Glomerular endothelial cell (primary cell): Measurements from ENCODE around the gene KRTAP27-1. TPM values are rescaled to one million over a fixed set of nuclear protein-coding genes. Genes with fewer than 3 reads are reported as not detected.

ENCODE experiments used
- DNase-seq: peaks from one replicate; pipeline ENCODE4 v3.0.0-alpha.2; 2011; ENCODE audit warnings: low read depth, low spot score; ENCODE audit errors: extremely low read depth
- total RNA-seq: library from RNA; depleted of rRNA; stranded (reverse); fragments of >200 nt; gene quantifications from 2 replicates; pipeline ENCODE4 v1.2.3, GENCODE V29; 2015

Gene KRTAP27-1, protein sequence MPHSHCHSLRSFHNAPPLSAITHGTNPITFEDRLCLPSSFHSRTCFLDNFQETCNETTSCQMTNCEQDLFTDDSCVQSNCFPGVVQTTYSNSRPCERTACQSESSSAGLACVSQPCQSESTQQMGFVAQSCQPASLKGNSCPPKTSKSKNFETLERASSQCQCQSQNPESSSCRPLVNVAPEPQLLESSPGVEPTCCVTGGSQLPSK
- total RNA-seq = not detected in 2 replicates

DNA sequence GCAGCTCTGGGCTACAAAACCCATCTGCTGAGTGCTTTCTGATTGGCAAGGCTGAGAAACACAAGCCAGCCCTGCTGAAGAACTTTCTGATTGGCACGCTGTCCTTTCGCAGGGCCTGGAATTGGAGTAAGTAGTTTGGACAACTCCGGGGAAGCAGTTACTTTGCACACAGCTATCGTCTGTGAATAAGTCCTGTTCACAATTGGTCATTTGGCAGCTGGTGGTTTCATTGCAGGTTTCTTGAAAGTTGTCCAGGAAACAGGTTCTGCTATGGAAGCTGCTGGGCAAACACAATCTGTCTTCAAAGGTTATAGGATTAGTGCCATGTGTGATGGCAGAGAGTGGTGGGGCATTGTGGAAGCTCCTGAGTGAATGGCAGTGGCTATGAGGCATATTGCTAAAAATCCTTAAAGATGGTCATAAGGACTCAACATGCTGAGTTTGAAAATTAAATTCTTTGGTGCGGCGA lies at the start of gene KRTAP27-1:
TSS of gene KRTAP27-1 (minus strand) at position 419 of the 469 bp plus-strand sequence. CDS start at position 393, 26 bp downstream.
- DNase-seq = no peak

DNA sequence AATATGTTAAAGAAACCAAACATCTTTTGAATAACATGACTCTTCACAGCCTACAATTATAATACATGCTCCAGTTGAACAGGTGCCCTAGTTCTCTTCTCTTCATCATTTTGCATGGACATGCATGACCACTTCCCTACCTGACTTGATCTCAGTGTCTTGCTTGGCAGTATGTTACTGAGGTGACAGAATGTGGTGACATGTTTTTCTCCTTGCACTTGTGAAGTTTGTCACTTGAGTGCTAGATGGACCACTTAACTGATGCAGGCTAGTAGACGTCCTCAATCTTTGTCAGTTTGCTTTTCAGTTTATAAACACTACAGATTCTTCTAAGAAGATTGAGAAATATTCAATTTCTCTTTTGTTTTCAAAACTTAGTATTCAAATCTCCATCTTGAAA lies 44.7 kb upstream of the KRTAP27-1 start:
- no peak for DNase-seq

DNA sequence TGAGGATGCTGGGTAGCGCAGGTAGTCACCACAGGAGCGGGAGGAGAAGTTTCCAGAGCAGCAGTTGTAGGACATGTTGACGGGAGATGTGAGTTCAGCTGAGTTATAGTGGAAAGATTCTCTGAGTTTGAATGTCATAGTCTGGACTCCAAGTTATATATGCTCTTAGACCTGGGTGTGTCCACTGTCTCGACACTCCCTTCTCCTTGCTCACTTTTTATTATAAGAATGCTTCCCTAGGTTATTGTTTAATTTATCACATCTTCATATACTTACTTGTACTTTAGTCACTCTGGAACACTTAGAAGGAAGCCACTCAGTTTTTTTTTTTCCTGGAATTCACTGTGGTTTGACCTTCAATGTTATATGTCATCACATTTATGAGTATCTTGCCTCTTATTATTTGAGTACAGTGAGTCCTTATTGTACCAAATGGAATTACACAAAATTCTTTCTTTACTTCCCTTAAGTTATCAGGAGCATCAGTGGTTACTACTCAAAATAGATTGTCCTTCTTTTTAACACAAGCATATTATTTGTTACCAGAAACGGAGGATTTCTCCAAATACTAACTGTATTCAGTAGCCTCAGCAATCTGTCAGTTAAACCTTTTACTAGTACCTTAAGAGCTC lies 34.8 kb upstream of the KRTAP27-1 start, which contains the start of gene KRTAP13-2:
TSS of gene KRTAP13-2 (minus strand) at position 133 of the 632 bp plus-strand sequence. CDS start at position 75, 58 bp downstream.
- DNase-seq = no peak

DNA sequence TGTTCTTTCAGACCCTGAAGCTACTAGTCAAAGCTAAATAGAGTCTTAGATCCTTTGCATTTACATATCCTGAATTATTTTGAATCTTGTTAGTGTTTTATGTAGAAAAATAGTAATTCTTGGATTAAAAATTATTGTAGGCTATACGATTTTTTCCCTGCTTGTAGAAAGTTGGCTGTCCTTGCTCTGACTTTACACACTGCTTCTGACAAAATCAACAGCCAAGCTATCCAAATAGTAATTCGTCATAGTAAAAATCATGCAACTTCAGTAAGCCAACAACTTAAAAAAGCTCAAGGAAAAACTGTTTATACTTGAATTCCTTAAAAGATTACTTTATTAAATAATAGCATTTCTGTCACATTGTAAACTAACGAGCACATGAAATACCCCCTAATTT lies 18.4 kb upstream of the KRTAP27-1 start:
- no peak for DNase-seq

DNA sequence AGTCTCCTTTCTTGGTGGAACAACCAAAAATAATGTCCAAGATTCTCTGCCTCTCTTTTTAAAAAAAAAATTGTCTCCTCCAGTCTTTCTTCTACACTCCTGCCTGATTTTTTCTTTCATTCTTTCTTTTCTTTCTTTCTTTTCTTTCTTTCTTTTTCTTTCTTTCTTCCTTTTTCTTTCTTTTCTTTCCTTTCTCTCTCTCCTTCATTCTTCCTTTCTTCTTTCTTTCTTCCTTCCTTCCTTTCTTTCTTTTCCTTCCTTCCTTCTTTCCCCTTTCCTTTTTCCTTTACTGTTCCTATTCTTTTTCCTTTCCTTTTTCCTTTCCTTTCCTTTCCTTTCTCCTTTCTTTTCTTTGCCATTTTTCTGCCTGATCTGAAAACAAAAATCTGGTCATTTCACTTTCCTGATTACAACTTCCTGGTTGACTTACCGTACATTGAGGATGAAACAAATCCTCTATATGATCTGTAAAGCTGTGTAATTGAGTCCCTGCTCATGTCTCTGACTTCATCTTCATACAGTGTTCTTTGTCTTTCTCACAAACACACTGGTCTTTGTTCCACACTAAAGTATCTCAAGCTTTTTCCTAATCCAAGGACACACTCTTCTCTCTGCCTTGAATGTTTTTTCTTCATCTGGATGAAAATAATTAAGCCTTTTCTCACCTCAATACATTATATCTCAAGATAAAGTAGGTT lies 17.0 kb upstream of the KRTAP27-1 start:
- no peak for DNase-seq

DNA sequence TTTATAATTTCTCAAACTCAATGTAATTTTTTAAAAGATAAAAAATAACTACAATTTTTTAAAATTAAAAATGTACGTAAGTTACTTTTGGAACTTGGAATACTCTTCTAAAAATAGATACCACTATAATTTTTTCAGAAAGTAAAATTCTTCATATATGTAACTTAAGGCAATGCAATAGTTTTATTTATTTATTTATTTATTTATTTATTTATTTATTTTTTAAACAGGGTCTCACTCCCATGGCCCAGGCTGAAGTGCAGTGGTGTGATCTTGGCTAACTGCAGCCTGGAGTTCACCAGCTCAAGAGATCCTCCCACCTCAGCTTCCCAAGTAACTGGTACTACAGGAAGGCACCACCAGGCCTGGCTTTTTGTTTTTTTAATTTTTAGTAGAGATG lies 14.0 kb upstream of the KRTAP27-1 start:
- DNase-seq = no peak

DNA sequence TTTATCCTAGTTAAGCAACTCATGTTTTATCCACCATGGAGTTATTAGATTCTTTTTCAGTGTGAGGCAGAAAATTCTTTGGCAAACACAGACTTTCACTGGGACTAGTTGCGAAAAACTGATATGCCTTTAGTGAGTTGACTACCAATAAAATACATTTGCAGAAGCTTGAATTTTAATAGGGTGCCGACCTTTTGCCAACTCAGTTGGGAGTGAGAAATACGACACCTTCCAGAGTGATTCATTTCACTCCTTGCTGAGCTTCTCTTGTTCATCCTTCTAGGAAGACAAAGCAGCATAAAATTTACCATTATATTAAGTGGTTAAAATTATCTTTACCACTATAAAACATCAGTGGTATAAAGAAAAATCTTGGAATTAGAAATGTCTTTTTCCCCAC lies 12.1 kb upstream of the KRTAP27-1 start:
- DNase-seq = no peak

DNA sequence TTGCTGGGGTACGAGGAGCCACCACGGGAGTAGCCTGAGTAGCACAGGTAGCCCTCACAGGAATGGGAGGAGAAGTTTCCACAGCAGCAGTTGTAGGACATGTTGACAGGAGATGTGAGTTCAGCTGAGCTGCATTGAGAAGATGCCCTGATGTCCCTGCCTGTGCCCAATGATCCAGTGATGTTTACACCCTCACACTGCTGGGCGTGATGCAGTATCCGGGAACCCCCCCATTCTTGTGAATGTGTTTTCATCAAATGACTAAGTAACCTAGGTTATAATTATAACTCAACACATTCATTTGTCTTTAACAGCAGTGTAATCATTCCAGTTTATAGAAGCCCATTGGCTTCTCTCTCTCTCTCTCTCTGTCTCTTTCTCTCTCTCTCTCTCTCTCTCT lies 11.0 kb upstream of the KRTAP27-1 start, which contains the start of gene KRTAP23-1:
TSS of gene KRTAP23-1 (minus strand) at position 101 of the 400 bp plus-strand sequence. CDS start at position 101, 0 bp downstream.
- no peak for DNase-seq

DNA sequence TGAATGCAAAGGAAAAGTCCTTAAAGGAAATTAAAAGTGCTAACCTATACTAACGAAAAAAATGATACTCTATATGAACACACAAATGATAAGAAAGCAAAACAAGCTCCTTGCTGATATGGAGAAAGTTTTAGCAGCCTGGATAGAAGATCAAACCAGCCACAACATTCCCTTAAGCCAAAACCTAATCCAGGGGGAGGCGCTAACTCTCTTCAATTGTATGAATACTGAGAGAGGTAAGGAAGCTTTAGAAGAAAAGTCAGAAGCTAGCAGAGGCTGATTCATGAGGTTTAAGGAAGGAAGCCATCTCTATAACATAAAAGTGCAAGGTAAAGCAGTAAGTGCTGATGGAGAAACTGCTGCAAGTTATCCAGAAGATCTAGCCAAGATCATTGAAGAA lies 7.5 kb upstream of the KRTAP27-1 start:
- no peak for DNase-seq

DNA sequence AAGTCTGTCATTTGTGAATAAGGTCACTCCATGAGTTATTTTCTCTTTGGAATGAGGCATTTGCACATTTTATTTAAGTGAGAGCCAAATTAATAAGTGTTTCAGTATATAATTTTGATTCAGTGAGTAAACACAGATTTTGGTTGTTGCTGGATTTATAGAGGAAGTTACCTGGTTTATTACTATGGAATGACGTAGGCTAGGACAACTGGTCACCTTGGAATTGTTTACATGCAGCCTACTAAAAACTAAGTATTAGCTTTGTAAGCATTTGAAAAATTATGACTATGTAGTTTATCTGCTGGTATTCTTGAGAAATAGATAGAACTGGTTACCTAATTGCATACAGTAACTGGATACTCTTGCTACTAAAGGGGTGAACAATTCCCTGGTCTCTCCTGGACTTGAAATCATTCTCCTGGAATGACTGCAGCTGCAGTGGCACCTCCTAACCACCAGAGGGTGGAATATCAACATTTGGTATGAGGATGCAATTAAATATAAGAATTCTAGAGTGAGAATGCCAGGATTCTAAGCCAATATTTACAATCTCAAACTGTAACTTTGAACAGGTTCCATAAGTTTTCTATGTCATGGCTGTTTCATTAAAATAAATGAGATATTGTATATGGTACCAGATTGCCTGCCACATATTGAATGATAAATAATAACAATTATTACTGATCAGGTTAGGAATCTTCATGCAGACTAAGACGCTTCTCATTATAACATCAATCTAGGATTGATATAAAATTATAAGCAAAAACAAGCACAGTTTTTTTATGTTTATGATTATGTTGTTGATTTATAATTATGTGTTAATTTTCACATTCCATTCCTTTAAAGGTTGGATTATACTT lies 3.5 kb upstream of the KRTAP27-1 start:
- no peak for DNase-seq

DNA sequence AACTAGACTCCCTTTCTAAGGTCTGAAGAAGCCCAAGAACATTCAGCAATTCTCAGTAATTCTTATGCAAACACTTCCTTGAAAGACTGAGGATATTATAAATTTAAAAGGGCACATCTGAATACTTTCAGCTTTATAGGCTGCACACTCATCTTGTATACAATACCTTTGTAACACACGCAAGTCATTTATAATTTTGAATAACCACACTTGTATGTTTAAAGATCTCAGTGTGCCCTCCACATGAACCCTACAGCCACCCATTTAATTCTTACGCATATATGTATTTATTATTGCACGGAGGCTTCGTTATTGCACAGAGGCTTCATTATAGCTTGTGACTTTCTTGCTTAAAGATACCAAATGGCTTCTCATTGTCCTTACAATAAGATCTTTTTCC lies 1.2 kb upstream of the KRTAP27-1 start:
- DNase-seq = no peak

DNA sequence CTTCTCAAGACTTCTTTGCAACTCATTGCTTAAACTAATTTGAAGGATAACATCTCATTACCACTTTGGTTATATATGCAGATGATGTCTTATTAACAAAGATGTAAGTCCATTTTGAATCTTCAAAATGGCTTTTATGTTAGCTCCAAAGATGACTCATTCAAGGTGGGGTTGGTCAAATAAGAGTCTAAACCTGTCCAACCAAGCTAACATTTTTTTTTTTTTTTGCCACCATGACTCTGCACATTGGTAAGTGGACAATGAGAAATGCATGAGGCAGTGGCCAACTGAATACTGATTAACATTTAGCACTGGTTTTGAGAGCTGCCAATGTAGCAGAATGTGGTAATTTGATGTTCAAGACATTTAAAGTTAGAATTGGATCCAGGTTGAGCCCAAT lies 278 bp upstream of the KRTAP27-1 start:
- no peak for DNase-seq

DNA sequence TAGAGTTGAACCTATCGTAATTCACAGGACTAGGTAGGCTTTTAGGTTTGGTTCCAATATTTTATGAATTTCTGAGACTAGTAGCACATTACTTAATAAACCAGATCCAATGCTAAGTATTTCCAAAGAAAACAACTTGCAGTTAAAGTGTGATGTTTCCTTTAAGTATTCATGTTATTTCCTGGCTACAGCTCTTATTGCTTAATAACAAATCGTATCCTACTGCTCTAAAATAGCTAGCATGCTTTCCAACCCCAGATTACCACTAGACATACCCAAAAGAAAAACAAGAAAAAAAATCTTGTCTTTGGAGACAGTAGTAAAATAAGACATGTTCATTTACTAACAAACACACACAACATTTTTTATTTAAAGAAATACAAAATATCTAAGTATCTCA lies 898 bp downstream of the KRTAP27-1 start:
- DNase-seq = no peak

DNA sequence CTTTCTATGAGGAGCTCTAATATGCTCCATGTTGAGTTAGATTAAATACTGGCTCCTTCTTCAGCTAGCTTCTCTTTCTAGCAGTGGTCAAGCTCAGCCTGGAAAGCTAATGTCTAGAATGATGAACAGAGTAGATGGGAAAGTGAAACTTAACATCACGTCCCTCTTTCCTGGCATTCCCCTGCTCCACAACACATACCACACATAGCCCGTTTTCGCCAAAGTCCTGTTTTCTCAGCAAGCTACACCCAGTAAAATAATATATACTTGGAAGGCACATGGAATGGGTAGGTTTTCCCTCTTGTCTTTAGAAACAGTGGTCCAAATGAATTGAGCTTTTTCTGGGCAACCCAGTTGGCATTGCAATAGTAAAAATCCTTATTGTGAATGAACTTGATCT lies 3.8 kb downstream of the KRTAP27-1 start:
- no peak for DNase-seq

DNA sequence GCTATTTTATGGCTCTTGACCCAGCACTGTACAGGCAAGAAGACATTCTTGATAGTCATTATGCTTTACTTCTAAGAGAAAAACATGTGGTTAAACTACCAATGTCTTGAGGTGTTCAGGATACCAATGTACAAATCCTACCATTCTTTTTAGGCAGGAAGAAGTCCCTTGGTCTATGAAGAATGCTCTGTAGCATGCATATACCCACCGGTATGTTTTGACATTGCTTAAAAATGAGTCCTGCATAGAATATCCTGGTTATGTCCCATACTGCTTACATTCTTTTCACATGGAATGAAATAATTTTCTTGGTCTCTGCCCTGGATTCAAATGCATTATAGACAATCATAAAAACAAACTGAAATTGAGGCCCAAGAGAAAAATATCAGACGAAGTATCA lies 4.8 kb downstream of the KRTAP27-1 start:
- no peak for DNase-seq

DNA sequence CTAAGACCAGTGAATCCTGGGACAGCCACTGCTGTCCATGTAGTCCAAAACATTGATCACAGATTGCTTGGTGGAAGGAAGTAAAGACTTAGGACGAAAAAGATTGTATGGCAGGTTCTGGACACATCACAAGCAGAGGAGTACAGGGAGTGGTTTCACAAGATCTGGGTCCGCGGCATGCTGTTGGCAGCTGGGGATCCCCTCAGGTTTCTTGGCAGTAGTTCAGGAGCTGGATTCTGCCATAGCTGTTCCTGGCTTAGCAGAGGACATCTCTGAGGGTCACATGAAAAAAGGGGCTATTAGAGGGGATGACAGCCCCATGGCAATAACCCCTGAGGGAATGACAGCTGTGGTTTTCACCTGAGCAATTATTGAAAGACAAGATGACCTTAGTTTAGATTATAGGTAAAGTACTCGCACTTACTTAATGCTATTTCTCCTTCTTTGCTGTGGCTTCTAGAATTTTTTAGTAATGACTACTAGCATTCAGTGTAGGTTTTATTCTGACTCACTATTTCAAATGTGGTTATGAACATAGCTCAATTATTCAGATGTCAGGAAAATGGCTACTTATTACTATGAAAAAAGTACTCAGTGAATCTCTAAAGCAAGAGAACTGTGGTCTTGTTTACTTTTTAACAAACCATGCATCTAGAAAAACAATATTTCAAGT lies 8.2 kb downstream of the KRTAP27-1 start:
- DNase-seq = no peak

DNA sequence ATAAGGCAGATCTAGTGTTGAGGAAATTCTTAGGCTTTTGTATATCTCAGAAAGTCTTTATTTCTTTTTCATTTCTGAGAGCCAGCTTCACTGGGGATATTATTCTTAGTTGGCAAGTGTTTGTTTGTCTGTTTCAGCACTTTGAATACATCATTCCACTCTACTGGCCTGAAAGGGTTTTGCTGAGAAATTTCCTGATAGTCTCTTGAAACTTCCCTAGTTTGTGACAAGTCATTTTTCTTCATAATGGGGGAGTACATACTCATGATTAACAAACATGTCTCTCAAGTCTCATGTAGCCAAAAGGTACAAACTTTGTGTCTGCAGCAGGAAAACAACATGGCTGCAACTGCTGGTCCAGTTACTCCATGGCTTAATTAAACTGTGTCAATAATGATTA lies 11.1 kb downstream of the KRTAP27-1 start:
- DNase-seq = no peak

DNA sequence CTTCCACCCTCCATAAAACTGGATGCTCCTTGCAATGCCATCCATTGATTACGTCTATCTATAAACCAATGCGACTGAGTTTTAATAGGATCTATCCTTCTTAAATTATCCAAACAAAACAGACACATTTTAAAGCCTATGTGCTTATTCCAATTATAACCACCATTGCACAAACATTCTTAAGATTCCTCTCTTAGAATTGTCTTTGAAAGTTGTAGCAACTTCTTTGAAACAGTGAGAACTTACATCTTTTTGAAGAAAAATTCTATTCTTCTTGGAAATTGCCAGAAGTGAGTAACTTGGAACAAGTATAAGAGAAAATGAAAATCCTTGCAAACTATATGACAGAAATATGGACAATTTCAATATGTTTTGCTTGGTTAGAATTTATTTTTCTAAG lies 17.3 kb downstream of the KRTAP27-1 start, which contains the start of gene KRTAP26-1:
TSS of gene KRTAP26-1 (minus strand) at position 101 of the 400 bp plus-strand sequence. CDS start 280 bp downstream, outside the sequence.
- DNase-seq = no peak

DNA sequence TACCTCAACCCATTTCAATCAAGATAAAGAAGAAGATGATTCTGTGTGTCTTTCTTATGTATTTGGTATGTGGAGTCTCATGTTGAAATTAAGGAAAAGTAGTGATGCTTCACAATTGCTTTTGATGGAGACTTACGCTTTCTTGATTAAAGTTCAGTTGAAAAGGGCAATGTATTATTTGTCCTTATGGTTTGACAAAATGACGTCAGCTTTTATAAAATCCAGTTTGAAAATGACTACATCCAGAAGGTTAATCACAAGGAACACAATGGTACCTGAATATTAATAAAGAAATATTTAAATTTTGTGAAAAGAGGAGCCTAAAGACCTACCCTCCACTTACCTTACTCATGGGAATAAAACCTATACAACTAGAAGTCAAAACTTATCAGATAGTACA lies 21.8 kb downstream of the KRTAP27-1 start:
- DNase-seq = no peak

DNA sequence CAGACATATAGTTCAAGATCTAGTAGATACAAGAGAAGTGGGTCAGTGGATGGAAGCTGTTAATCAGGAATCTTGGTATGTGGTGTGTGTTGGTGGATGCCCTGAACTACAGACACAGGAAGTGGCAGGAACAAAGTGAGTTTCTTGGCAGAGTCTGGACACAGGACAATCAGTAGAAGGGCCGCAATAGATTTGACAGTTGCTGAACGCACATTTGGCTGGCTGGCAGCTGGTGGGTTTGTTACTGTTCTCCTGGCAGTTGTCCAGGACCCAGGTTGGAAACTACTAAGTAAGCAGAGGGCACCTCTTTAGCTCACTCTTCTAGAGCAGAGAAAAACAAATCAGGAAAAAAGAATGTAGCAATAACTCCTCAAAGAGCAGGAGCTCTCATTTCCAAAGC lies 30.6 kb downstream of the KRTAP27-1 start:
- DNase-seq = no peak
